Activated T-helper 9 cell treated with anti-CD3 and anti-CD28 coated beads, Interleukin-2, amount 50 U/mL, for 16 hours (primary cell): ENCODE data around the gene LGALSL.

Experiments
- DNase-seq: peaks from one replicate; pipeline ENCODE4 v3.0.0-alpha.2; 2020; ENCODE audit warnings: low read depth

LGALSL gene

DNA sequence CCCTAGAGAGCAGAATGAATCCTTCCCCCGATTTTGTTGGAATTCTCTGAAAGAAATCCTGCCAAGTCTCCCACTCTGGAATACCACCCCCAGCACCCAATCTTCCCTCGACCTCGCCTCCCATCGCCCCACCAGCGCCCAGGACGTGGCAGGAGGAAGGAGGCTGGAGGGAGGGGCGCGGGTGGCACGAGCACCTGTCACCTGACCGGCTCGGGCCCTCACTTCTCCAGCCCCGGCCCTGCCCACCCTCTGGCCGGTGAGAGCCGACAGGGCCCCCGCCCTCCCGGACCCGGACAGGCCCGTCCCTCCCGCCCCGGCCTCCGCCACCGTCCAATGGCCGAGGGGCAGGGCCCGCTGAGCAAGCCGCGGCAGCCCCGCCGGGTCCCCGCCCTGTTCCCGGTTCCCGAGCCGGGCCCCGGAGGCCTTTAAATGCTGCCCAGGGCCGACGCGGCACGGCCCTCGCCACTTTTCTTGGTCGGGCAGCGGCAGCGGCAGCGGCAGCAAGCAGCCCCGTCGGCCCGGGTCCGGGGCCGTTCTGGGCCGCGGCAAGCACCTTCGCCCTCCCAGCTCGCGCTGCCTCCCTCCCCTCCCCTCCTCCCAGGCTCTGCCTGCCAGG lies at the start of gene LGALSL:
Gene LGALSL (plus strand): TSS at position 393 of the 616 bp plus-strand sequence. CDS start 384 bp downstream, outside the sequence.
- DNase-seq: peak; percentile 6

DNA sequence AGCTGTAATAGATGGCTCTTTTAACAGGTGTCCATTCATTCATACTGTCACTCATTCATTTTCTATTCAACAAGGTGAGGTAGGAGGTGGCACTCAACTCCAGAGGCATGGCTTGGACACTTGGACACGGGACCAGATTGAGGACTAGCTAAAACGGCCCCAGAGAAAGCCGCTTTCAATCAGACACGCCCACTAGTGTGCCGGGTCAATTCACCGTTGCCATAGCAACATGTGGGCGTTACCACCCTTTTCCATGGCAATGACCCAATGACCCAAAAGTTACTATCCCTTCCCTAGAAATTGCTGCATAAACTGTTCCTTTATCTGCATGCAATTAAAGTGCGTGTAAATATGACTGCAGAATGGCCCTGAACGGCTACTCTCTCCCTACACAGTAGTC lies 49.2 kb upstream of the LGALSL start:
- DNase-seq: no peak

- DNase-seq: no peak
Measured at GRCh38 chr2:64405581-64406406, 48.2 kb upstream of the LGALSL start.

- DNase-seq: no peak
Measured at GRCh38 chr2:64406407-64406774, 47.6 kb upstream of the LGALSL start.

- no peak for DNase-seq
Measured at GRCh38 chr2:64408031-64408430, 45.9 kb upstream of the LGALSL start.

DNA sequence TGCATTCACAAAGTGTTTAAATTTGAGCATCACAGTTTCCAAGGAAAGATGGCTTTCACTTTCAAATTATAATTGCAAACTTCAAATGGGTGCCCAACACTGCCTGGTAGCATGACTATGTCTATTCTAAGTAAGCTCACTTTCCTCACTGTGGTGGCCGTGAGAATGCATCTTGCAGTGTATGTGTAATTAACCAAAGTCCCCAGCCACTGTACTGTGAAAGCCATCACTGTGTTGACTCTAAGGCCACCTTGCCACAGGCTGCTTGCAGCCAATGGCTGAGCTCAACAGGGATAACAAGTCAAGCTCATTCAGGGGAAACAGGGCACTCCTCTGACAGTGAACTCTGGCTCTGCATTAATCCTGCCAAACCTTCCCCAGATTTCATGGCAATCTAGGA lies 43.3 kb upstream of the LGALSL start:
- DNase-seq: no peak

GRCh38 chr2:64412671-64413070 lies 41.3 kb upstream of the LGALSL start:
- DNase-seq: no peak

DNA sequence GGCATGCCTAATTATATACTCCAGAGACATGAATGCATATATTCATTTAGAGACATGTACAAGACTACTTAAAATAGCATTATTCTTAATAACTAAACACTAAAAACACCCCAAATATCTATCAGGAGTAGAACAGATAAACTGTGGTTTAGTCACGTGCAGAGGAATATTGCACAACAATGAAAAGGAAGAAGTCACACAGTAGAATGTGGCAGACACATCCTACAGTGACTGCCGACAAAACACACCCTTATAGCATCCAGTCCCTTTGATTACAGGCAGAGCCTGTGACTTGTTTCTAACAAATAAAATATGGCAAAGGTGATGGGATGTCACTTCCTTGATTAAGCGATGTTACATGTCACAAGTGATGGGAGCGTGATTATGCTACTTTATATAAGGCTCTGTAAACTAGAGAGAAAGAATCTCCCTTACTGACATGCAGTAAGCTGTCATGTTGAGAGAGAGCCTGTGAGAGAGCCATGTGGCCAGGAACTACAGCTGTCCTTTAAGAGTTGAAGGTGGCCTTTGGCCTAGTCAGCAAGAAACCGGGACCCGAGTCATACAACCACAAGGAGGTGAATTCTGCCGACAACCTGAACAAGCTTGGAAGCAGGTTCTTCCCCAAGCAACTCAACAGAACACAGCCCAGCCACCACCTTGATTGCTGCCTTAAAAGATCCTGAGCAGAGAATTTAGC lies 39.1 kb upstream of the LGALSL start:
- DNase-seq: no peak

GRCh38 chr2:64417624-64418023 lies 36.3 kb upstream of the LGALSL start:
- DNase-seq: no peak

- DNase-seq: no peak
Measured at GRCh38 chr2:64419596-64420165, 34.3 kb upstream of the LGALSL start.

GRCh38 chr2:64420677-64421076 lies 33.3 kb upstream of the LGALSL start:
- DNase-seq: no peak

GRCh38 chr2:64421201-64421600 lies 32.8 kb upstream of the LGALSL start:
- DNase-seq: no peak

DNA sequence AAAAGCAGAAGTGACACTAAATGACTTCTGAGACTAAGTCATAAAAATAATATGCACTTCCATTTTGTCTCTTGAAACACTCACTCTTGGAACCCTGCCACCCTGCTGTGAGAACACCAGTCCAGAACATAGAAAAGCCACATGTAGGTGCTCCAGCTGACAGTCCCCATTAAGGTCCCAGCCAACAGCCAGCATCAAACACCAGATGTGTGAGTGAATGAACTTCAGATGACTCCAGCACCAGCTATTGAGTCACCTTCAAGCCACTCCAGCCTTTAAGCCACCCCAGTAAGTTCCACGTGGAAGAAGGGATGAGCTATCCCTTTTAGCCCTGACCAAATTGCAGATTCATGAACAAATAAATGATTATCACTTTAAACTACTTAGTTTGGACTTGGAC lies 31.5 kb upstream of the LGALSL start:
- no peak for DNase-seq

GRCh38 chr2:64423303-64423702 lies 30.7 kb upstream of the LGALSL start:
- DNase-seq: no peak

DNA sequence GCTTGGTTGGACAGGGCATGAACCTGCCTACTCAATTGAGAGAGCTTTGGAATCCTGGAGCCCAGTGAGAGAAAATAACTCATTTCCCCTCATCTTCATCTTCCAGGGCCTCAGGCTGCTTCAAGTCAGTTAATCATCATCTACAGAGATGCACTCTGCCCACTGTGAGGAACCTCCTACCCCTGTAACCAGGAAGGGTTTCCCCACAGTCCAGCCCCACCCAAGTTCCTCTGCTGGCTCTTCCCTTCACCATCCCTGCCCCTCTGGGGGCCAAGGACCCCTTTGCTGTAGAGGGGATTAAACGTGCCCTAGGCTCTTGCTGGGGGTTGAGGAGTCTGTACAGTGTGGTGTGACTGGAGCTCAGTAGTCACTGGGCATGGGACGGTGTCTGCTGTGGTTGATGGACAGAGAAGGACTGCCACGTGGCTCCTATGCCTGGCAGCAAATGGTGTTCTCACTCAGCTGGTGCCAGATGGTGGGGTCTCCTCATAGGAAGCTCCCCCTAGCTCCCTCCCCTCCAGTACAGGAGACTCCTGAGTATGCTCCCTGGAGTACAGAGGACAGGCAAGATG lies 29.5 kb upstream of the LGALSL start:
- DNase-seq: no peak

DNA sequence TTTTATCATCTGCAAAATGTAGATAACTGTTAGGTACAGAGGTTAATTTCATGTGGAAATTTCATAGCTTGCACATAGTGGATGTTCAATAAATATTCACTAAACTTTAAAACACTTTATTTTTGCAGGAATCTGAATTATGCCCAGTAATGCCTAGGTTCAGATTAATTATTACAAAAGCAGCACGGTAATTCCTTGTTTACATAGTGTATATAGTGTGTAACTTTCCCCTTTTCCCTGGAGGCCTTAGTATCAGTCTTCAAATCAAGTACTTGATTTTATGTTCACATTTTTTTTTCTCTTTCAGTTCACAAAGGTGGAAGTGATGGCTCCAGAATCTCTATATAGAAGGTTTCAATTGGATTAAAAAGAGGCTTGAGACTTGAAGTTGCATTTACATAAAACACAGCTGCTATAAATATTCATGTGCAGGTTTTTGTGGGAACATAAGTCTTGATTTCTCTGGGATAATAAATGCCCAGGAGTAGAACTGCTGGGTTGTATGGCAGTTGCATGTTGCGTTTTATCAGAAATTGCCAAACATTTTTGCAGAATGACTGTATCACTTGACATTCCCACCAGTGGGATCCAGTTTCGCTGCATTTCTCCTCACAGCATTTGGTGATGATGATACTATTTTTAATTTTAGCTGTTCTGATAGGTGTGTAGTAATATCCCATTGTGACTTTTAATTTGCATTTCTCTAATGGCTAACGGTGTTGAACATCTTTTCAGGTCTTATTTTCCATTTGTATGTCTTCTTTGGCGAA lies 27.6 kb upstream of the LGALSL start:
- DNase-seq: no peak

DNA sequence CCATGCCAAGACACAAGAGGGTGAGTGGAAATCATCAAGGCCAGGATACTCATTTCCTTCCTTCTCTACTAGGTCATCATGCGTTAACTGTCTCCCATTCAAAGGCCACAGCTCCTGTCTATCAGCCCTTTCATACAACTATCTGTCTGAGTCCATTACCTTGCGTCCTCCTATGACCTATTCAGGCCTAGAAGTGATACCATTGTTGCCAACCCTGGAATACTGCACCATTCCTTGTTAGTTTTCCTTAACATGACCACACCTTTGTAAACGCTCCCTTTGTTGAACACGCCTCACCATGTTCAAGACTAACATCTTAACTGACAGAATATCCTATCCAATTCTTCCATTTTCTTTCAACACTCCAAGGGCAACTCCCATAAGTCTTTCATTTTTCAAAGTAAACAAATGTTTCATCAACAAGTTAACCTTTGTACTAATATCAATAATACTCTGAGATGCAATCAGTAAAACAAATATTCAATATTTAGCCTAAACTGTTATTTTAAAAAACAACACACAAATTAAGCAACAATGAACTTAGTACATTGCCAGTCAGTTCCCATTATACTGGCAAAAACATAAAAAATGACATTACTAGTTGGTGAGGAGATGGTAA lies 19.8 kb upstream of the LGALSL start:
- DNase-seq: no peak

GRCh38 chr2:64437883-64438282 lies 16.1 kb upstream of the LGALSL start:
- DNase-seq: no peak

- DNase-seq: no peak
Measured at GRCh38 chr2:64439194-64439593, 14.8 kb upstream of the LGALSL start.

DNA sequence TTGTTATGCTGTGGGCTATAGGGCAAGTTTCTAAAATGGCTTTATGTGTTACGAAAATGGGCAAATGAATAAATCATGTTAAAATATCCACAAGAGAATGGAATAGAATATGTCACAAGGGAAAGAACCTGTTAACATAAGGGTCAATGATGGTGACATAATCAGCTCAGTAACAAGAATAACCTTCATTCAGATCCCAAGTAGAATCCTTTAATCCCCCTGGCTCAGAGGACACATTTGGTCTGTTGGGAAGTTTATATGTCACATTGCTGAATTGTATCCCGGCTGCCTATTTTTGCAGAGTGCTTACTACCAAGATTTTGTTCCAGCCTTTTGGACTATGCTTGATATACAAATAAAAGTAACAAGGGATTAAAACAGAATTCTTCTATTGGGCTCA lies 13.1 kb upstream of the LGALSL start:
- DNase-seq: no peak

- no peak for DNase-seq
Measured at GRCh38 chr2:64442277-64442676, 11.7 kb upstream of the LGALSL start.
